HG03575 (cell line): ENCODE results near the gene LDHD.
"Not testable (repeated sequence)": the region's sequence is repeated elsewhere in the genome, so short reads cannot be mapped to it uniquely, and the experiment has no call there.

Experiments used
- ATAC-seq: cut with Tn5 transposase; IDR thresholded peaks from one replicate; pipeline ENCODE4 v1.9.1; 2021; ENCODE audit not compliant: unreplicated experiment, insufficient number of reproducible peaks, low FRiP score; ENCODE audit errors: extremely low read depth

The LDHD gene

GRCh38 chr16:75102595-75102994 lies 14.0 kb downstream of the LDHD start:
- ATAC-seq, result no peak

- no peak for ATAC-seq
Observed at GRCh38 chr16:75101635-75102034, 14.9 kb downstream of the LDHD start.

GRCh38 chr16:75100603-75100990 lies 16.0 kb downstream of the LDHD start:
- ATAC-seq, result no peak

GRCh38 chr16:75099738-75100602 lies 16.6 kb downstream of the LDHD start:
- no peak for ATAC-seq

GRCh38 chr16:75099075-75099667 lies 17.4 kb downstream of the LDHD start:
- no peak for ATAC-seq

- ATAC-seq, result no peak
Observed at GRCh38 chr16:75097941-75098901, 18.4 kb downstream of the LDHD start.

GRCh38 chr16:75097191-75097761 lies 19.3 kb downstream of the LDHD start:
- no peak for ATAC-seq

- no peak for ATAC-seq
Observed at GRCh38 chr16:75096656-75097055, 19.9 kb downstream of the LDHD start.

GRCh38 chr16:75095204-75095621 lies 21.4 kb downstream of the LDHD start:
- ATAC-seq, result no peak

GRCh38 chr16:75093598-75094540 lies 22.7 kb downstream of the LDHD start:
- no peak for ATAC-seq

- no peak for ATAC-seq
Observed at GRCh38 chr16:75092777-75093176, 23.8 kb downstream of the LDHD start.

GRCh38 chr16:75091619-75092018 lies 25.0 kb downstream of the LDHD start:
- not testable (repeated sequence) for ATAC-seq

- not testable (repeated sequence) for ATAC-seq
Observed at GRCh38 chr16:75090899-75091298, 25.7 kb downstream of the LDHD start.

- ATAC-seq, result no peak
Observed at GRCh38 chr16:75089486-75090202, 26.9 kb downstream of the LDHD start.

GRCh38 chr16:75088934-75089333 lies 27.6 kb downstream of the LDHD start:
- no peak for ATAC-seq

- ATAC-seq, result no peak
Observed at GRCh38 chr16:75088216-75088615, 28.4 kb downstream of the LDHD start.

- no peak for ATAC-seq
Observed at GRCh38 chr16:75087375-75087979, 29.1 kb downstream of the LDHD start.
